Muscle of back (tissue), 13 donors: ENCODE results near the gene OOSP3. TPM values are rescaled to one million over a fixed set of nuclear protein-coding genes. Genes with fewer than 3 reads are reported as not detected.
"Not testable (repeated sequence)": the region's sequence is repeated elsewhere in the genome, so short reads cannot be mapped to it uniquely, and the experiment has no call there.

Experiments used
- DNase-seq, 3 donors: peaks; one replicate each; pipeline versions ENCODE4 v3.0.0 to v3.0.0-alpha.2; 2013
- long read RNA-seq, 9 donors: transcript quantifications; one replicate each; lab custom pipeline, GENCODE V29; 2026
- polyA plus RNA-seq, 10 donors: library from polyadenylated mRNA; unstranded; fragments of 120-200 nt; gene quantifications; one replicate each; pipeline ENCODE4 v1.2.1, GENCODE V29; 2013; ENCODE audit not compliant: insufficient read length in 10 of 10

OOSP3 gene, protein sequence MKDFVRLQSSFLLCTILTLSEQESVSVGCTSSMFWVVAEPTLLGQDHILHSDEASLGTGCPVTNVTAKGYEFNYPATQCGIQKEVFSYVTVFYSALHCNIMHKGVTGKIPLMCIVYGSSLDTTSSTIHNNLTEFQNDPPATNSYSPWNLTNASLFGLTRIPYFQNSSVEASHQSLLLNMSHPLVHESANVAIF
- not detected for polyA plus RNA-seq
- long read RNA-seq, donor 1: 0 reads
- long read RNA-seq, donor 2: 0 reads
- long read RNA-seq, donor 3: 0 reads
- long read RNA-seq, donor 4: 0 reads
- long read RNA-seq, donor 5: 0 reads
- long read RNA-seq, donor 6: 0 reads
- long read RNA-seq, donor 7: 0 reads
- long read RNA-seq, donor 8: 0 reads
- long read RNA-seq, donor 9: 0 reads

DNA sequence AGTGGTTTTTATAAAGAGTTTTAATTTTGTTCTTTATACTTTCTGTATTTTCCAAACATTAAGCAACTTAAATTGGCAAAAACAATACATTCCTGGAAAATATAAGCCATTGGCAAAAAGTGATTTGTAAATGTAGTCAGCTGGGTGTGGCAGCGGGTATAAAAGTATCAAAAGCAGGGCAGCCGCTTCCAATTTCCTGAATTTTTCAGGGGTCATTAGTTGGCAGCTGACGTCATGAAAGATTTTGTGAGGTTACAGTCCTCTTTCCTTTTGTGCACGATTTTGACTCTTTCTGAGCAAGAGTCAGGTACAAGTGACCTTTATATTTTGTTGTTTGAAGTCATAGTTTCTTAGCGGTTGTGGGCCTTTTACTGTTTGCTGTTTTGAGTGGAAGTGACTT, at the start of gene OOSP3:
TSS of gene OOSP3 (plus strand) at position 208 of the 400 bp plus-strand sequence. CDS start at position 235, 27 bp downstream.
- no peak for DNase-seq

DNA sequence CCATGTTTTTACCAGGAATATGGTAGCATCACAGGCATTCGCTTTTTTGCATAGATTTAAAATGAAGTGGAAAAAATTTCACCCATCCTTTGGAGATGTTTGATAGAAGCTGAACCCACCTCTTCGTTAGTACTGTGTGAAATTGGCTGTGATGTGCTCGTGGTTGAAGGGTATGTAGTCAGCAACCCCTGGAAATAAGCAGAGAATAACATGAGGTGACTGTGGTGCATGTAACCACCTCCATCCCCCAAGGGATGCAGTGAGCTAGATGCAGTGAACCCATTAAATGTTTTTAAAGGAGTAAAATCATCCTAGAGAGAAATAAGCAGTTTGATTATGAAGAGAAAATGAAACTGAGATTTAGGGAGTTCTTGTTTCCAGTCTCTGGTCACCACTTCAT, 49.2 kb upstream of the OOSP3 start:
- DNase-seq: no peak

DNA sequence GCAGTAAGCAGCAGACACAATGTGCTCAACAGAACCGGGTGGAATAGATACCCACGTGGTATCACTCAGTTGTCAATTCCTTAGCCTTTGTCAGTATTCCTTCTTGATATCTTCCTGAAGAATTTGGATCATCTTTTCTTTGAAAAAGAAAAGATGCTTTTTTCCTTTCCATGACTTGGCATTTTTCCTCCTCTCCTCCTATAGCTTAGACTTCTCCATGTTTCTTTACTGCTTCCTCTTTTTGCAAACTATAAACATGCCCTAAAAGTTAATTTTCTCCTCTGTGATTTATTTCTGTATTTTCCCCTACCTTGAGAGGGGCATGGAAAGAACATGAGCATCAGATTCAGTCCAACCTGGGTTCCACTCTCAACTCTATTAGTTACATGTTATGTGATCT, 45.0 kb upstream of the OOSP3 start:
- DNase-seq: no peak

DNA sequence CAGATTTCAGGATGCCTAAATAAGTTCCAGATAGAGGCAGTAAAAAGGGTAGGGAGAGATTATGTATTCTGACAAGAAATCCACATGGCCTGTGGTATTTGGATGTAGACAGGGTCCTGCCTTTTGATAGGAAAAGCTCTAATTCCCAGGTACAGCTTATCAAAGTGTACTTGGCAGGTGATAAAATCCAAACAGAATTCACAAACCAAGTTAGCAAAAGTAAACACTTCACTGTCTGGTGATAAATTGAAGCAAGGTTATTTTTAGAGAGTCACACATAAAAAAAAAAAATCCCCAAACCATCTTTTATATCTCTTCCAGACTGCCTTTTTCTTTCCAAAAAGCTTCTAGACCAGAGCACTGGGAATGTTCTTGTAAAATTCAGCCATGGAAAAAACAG, 39.0 kb upstream of the OOSP3 start:
- no peak for DNase-seq

DNA sequence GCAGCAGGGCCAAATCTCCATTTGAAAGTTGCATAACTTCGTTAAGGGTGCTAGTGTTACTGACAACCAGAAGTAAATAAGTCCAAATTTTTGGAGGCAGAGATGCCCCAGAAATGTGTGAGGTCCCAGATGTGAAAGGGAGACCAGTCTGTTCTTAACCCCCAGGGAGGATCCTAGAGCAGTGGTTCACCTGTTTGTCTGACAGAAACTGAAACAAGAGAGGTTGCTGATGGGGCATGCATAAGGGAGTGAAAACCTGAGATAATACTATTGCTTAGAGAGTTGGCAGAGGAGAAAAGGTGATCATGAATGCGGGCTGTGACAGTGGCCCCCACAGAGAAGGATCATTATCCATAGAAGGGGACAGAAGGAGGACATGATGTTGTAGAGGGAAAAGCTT, 37.1 kb upstream of the OOSP3 start:
- DNase-seq: no peak

DNA sequence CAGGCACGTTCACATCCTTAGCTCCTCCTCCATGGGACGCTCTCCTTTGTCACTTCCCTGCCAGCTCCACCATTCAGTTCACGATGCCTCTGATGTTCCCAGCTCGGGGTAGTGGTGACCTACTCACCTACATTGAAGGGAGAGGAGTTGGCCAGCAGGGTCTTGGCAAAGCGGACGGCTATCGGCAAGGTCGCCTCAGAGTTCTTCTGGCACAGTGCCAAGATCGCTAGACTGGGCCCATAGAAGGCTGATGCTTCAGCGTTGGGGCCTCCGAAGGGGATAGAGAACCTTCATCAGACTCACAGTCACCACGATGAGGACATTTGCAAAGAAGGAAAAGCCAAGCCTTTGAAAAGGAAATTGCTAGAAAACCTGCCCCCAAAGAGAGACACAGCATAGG, 36.3 kb upstream of the OOSP3 start:
- no peak for DNase-seq

DNA sequence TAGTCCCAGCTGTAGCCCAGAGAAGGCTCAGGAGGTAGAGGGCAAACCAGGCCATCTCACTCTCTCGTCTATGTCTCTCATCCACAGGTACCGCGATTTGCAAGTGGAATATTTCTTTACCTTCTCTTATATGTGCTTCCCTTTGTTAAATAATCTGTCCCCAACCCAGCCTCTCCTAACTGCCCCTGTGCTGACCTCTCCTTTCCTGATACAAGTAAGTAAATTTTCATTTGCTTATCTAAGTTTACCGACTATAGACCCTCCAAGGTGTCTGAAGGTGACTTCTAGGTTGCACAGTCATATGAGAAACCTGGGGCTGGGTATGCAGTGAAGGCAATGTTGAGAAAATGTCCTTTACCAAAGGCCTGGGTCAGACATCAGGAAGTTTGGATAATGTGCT, 33.2 kb upstream of the OOSP3 start, which contains the start of gene CBLIF:
TSS of gene CBLIF (minus strand) at position 101 of the 400 bp plus-strand sequence. CDS start at position 55, 46 bp downstream.
- no peak for DNase-seq

DNA sequence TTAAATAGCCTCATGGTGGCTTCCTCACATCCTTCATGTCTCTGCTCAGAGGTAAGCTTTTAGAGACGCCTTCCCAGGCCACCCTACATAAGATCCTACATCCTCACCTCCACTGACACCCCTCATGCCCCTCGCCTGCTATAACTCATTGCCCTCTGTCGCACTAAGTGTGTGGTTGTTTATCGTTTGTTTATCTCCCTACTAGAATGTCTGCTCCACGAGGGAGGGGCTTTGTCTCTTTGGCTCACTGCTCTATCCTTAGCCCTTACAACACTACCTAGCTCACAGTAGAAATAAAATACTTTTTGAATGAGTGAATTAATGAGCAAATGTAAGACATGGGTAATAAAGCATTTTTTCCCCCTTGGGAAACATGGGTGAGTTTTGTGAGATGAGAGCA, 32.0 kb upstream of the OOSP3 start:
- no peak for DNase-seq

DNA sequence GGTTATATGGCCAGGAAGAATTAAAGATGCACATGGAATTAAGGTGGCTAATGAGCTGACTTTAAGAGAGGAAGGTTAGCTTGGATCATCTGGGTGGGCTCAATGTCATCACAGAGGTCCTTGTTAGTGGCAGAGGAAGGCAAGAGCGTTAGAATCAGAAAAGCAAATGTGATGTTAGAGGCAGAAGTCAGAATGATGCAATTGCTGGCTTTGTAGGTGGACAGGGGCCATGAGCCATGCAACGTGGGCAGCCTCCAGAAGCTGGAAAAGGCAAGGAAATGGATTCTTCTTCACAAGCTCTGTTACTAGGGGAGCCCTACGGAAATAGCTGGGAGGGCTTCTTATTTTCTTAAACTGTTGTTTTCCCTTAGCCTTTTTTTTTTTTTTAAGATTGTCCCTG, 31.0 kb upstream of the OOSP3 start:
- DNase-seq: no peak

DNA sequence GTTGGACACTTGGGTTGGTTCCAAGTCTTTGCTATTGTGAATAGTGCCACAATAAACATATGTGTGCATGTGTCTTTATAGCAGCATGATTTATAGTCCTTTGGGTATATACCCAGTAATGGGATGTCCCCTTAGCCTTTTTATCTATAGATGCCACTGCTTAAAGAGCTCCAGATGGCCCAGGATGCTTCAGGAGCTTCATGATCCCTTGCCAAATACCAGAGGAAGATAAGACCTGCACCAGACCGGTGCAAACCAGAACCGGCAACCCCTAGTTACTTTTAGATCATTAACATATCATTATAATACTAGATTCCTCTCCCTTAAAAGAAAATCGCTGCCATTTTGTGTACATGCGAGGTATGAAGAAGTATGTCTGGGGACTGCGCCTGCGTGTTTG, 30.1 kb upstream of the OOSP3 start:
- not testable (repeated sequence) for DNase-seq

DNA sequence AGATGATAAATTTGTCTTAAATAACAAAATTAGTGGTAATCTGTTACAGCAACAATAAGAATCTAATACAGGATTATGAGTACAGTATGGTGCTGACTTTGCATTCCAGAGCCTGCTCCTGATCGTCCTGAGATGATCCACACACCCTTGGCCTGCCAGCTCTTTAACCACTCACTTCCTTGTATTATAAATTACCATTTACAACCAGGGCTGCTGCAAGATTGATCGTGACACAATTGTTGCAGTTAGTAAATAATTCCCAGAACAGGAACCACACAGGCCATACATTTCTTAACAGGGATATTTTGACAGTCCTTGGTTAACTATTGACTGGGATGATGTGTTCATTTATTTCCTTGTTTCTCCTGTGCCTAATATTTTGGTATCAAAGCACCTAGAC, 29.5 kb upstream of the OOSP3 start:
- no peak for DNase-seq

DNA sequence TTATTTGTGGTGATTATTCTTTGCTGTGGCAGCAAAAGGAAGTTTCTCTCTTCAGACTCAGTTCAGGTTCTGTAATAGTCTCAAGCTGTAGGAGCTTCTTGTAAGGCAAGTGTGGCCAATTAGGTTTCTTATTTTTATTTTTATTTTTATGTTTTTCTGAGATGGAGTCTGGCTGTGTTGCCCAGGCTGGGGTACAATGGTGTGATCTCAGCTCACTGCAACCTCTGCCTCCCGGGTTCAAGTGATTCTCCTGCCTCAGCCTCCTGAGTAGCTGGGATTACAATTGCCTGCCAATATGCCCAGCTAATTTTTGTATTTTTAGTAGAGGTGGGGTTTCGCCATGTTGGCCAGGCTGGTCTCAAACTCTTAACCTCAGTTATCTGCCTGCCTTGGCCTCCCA, 29.0 kb upstream of the OOSP3 start:
- DNase-seq: not testable (repeated sequence)

DNA sequence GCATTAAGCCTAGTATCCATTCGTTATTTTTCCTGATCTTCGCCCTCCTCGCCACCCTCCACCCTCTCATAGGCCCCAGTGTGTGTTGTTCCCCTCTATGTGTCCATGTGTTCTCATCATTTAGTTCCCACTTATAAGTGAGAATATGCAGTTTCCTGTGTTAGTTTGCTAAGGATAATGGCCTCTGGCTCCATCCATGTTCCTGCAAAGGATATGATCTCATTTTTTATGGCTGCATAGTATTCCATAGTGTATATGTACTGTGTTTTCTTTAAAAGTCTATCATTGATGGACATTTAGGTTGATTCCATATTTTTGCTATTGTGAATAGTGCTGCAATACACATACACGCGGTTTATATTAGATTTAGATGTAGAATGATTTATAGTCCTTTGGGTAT, 27.2 kb upstream of the OOSP3 start:
- not testable (repeated sequence) for DNase-seq

DNA sequence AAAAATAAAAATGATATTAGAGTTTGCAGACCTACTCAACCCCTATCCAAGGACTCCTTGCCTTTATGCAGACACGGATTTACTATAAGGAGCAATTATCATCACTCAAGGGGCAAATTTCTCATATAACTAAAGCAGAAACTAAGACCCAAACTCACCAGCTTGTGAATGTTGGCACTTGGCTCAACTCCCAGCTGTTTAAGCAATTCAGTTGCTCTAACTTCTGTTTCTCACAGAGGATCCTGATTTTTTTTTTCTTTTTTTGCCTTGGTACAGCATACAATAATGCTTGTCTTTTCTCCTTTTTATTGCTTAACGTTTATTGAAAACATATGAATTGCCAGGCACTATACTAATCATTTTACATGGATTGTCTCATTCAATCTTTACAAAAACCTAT, 23.7 kb upstream of the OOSP3 start:
- no peak for DNase-seq

DNA sequence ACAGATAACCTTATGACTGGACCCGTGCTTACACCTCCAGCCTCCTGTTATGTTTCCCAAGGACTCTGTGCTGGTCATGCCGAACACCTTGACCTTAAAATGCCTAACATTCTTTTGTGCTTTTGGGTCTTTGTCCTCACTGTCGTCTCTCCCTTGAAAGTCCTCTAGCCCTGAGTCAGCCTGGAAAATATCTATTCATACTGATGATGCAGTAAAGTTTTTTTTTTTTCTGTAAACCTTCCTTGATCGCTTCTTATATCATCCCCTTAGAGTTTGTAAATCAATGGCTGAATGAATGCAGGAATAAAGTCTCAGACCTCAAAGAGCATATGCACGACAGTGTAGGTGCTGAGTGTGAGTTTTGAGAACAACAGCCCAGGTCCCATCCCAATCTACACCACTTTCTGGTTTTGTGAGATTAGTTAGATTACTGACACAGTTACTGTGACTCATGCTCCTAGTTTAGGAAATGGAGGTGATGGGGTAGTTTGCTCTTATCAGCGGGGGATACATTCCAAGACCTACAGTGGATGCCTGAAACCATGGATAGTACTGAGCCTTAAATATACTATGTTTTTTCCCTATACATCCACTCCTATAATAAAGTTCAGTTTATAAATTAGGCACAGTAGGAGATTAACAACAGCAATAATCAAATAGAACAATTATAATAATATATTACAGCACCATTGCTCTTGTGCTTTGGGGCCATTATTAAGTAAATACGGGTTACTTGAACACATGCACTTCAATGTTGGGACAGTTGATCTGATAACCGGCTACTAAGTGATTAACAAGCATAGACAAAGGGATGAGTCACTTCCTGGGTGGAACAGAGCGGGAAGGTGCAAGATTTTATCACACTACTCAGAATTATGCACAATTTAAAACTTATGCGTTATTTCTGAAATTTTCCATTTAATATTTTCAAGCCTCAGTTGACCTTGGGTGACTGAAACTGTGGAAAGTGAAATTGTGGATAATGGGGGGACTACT, 20.8 kb upstream of the OOSP3 start:
- no peak for DNase-seq

DNA sequence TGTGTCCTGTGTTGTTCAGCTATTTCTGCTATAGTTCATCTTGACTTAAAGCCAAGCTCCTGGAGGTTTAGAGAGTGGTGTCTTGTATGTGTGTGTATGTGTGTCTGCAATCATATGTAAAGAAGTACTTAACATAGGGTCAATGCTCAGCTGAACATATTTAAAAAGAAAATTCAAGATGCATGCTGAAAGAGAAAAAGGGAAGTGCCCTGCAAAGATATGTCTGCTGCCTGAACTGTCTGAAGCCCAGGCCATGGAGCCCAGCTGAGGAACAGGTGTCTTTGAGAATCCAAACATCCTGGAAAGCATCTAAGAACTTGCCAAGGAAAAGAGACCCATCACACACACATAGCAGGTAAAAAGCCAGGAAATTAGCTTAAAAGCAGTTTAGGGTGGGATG, 18.9 kb upstream of the OOSP3 start:
- no peak for DNase-seq

DNA sequence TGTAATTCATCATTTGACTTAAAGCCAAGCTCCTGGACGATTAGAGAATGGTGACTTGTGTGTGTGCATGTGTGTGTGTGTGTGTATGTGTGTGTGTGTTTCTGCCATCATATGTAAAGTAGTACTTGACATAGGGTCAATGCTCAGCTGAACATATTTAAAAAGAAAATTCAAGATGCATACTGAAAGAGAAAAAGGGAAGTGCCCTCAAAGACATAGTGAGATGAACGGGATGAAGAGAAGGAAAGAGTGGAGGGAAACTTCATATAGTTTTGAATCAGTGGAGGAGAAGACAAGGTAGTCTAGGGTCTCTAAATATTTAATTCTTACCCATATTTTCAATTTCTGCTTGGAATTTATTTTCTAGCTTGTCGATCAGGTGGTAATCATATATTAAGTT, 16.3 kb upstream of the OOSP3 start:
- DNase-seq: no peak

DNA sequence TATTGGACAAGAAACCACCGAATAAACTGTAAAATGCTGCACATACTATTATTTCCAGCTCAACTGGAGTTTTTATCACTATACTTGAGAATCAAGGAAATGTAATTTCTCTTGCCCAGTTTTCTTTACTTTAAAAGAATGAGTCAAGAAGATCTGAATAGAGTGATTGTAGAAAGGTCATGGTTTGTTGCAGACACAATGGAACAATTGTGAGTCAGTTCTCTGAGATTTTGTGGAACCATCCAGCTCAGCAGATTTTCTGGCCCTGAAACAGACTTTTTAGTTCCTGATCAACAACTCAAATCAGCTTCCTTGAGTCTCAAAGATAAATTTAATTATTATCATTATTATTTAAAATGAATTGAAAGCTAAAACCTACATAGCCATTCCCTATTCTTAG, 13.6 kb upstream of the OOSP3 start:
- DNase-seq: no peak

DNA sequence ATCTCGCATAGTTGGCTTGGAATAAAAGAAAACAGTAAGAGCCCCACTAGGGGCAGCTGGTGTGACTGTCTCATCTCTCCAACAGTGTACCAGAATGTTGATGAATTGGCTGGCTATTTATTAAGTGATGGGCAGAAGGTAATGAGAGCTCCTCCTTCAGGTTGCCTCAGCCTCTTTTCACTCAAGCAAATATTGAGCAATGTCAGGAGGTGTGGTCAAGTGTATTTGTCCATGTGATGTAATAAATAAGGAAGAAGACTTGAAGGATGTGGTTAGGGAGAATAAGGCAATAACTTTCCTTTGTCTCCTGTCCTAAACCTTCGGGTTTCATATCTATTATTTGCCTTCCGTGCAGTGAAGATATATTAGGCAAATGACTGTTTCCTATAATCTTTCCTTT, 12.2 kb upstream of the OOSP3 start, which contains the start of gene TCN1:
TSS of gene TCN1 (minus strand) at position 91 of the 400 bp plus-strand sequence. CDS start at position 74, 17 bp downstream.
- no peak for DNase-seq

DNA sequence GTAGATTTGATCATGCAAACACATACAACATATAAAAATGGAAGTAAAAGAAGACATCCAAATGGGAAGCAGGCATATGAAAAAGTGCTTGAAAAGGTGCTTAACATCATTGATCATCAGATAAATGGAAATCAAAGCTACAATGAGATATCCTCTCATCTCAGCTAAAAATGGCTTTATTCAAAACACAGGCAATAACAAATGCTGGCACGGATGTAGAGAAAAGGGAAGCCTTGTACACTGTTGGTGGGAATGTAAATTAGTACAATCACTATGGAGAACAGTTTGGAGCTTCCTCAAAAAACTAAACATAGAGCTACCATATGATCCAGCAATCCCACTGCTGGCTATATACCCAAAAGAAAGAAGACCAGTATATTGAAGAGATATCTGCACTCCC, 11.7 kb upstream of the OOSP3 start:
- no peak for DNase-seq

DNA sequence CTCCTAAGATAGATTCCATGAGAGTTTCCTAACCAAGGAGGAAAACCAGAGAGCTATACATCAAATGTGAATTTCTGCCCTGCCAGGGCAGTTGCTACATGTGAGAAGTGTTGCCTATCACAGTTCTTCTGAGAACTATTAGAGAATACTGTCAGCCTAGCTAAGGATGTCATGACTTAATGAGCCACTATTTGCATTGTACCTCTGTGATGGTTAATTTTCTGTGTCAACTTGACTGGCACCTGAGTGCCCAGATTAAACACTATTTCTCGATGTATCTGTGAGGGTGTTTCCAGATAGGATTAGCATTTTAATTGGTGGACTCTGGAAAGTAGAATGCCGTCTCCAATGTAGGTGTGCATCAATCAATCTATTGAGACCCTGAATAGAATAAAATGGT, 10.6 kb upstream of the OOSP3 start:
- DNase-seq: no peak

DNA sequence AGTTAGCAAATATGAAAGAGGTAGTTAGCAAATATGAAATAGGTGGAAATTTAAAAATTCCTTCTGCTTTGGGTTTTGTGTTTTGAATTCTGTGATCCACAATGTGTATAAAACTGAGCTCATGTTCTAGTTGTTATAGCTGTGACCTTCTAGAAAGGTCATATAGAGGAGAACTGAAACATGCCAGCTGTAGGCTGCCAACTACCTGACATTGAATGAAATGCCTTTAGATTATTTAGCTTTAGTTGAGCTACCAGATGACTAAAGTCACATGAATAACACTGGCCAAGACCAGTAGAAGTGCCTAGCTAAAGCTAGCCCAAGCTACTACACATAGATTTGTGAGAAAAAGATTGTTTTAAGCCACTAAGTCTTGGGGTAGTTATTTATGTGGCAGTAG, 6.5 kb upstream of the OOSP3 start:
- no peak for DNase-seq
